NCI-H1092 treated with DMSO at 0.1 percent for 48 hours (cell line): Measurements from ENCODE around the gene EVX1.

Experiments used
- DNase-seq: peaks from one replicate; lab custom pipeline; 2025; lab: John Stamatoyannopoulos, UW

The EVX1 gene

DNA sequence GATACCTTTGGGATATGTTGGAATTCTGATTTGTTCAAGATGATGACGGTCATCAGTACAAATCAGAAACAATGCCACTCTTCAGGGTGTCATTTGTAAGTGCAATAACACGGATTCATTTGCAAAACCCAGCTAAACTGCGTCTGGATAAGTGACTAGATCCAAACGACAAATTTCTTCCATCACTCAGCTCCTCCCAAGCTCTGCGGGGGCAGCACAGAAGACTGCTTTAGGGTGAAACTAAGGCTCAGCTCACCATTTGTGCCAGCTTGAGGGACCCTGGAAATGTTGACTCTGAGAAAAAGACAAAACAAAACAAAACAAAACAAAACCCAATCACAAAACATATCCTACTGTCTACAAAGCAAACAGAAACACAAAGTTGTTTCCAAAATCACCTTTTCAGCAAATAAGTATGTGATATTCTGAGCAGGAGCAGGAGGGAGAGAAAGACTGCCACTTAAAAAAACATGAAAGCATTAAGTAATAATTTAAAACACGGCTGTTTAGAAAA is 8.0 kb downstream of the EVX1 start:
- DNase-seq, result no peak

DNA sequence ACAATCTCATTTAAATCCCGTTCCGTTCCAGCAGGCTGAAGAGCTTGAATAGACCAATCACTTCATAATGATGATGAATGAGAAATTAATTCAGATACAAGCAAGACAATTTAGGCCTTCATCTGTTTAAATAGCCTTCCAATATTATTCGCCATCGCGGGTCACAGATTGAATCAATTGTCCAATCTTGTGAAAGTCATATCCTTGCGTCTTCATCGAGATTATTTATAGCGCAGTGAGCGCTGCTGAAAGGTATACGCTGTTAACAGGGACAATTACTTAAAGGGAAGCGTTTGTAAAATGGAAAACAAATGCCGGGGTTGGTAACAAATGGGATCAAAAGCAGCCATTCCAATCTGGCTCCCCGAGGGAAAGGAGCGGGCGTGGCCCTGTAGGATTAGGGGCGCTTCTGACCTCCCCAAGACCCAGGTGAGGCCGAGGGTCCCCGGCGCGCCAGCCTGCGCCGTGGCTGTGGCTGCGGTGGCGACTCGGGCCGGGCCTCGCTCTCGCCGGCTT is 8.6 kb downstream of the EVX1 start:
- no peak for DNase-seq

DNA sequence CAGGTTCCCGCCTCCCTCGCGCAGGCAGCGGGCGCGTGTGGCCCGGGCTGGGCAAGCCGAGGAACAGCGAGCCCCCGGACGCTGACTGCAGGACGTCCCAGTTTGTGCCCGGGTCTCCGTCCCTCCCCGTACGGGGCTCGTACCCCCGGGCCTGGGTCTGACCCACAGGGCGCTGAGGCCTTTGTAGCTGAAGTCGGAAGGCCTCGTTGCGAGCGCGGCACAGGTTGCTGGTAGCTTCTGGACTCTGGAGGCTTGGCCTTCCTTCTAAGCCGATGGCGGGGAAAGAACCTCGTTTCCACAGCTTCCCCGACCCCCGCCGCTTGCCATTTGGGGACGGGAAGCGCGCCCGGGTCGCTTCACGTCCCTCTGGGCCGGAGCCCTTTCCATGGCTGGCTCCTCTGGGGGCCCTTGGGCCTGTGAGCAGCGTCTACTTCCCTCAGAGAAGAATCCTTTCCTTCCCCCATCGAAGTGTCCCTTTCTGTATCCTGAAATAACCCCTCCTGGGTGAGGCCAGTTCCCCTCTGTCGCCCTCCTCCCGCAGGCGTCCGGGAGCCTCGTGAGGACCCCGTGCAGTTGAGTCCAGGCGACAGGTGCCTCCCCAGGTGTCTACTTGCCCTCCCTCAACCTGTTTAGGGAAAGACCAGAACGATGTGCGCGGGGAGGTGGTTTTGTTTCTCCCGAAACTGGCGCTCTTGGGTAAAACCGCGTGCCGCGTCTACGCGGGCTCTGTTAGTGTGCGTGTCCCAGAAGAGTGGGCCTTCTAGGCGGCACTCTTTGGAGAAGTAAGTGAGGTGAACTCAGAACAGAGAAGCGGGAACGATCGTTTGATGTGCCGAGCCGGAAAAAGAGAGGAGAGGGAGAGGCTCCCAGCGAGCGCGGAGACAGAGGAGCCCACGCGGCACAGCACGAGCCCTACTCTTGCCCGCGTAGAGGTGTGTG is 9.3 kb downstream of the EVX1 start:
- DNase-seq, result no peak

DNA sequence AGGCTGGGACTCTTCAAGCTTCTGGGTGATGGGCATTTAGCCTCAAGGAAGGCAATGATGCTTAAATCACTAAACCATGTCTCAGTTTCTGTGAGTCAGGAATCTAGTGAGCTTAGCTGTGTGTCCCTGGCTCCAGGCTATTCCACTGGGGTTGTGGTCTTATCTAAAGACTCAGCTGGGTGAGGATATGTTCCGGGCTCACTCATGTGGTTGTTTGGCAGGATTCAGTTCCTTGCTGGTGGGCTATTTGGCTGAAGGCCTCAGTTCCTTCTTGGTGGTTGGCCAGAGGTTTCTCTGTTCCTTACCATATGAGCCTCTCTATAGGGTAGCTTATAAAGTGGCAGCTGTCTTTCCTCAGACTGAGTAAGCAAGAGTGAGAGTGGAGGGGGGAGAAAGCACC is 12.0 kb downstream of the EVX1 start:
- DNase-seq, result no peak

DNA sequence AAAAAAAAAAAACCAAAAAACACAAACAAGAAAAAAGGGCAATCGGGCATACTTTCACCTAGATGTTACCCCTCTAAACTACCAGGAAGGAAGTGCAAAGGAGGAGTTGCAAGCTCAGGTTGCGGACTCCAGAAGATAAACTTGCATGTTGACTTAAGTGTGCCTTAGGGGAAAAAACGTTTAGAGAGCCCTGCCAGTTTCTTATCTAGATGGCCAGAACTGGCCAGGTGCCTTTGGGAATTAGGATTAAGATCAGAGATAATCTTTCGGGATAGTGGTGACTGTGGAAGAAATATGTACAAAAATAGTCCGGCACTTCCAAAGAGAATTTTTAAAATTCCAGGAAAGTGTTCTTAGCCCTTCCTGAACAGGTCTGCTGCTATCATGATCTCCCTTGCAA is 17.6 kb downstream of the EVX1 start:
- no peak for DNase-seq

DNA sequence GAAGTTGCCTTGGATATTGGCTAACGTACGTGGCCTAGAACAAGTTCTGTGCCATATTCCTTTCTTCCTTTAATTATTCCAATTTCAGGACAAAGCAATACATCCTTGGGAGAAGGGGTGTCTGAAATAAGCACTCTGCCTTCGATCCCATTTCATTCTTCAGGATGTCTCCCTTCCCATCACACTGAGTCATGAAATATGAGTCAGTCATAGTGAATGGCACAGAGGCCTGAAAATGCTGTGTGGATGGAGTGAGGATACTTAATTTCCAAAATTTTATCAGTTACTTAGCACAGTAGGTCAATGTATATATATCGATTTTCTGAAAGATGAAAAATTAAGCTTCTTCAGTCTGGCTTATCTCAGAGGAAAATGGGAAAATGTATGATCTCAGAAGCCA is 19.5 kb downstream of the EVX1 start:
- DNase-seq, result no peak

DNA sequence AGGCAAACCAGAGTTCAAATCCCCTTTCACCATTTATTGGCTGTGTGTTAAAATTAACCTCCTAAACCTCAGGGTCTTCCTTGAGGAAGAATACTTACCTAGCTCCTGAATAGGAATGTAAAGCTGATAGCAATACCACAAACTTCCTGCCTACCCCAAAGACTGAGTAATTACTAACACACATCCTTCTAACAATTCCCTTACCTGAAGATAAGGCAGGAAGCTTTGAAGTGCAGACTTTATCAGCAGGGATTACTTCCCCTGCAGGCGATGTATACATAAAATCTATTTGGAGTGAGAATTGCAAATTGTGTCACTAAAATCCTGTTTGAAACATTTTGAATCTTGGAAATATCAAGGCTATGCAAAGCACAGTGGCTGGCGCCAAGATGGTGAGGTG is 21.2 kb downstream of the EVX1 start:
- no peak for DNase-seq

DNA sequence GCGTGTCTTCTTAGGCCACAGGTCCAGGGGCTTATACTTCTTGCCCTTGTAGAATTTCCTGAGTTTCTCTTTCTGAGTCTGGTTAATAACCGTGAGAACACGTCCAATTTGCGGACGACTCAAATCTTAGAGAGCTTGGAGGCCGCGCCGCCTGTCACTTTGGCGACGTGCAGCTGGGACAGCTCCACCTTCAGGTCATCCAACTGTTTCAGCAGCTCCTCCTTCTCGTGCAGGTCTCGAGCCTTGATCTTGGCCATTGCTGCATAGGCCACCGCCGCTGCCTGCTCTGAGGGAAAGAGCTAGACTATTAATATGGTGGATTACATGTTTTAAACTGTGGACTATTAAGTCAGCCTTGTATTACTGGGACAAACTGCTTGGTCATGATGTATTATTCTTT is 26.9 kb downstream of the EVX1 start:
- no peak for DNase-seq

DNA sequence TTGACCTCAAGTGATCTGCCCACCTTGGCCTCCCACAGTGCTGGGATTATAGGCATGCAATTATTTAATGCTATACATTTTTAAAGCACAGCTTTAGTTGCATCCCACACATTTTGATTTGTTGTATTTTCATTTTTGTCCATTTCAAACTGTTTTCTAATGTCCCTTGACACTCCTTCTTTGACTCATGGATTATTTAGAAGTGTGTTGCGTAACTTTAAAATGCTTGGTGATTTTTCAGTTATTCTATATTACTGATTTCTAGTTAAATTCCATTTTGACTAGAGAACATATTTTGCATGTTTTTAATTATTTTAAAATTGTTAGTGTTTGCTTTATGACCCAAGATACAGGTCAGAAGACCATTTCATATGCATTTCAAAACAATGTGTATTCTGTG is 28.8 kb downstream of the EVX1 start:
- no peak for DNase-seq

DNA sequence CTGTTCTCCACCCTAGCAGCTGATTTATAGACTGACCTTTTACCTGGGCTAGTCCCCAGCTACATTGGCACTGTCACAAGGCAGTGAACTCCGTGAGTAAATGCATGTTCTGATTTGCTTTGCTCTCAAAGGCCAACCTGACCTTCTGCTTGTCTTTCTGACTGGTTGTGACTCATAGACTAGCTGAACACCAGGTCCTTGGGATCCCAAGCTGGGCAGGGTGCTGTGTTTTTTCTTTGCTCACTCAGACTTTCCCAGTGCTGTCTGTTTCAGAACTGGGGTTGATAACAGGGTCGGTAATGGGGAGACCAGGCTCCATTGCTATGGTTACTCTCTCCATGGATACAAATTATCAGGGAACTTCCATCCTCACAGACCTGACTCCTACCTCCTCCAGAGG is 35.0 kb downstream of the EVX1 start:
- no peak for DNase-seq

DNA sequence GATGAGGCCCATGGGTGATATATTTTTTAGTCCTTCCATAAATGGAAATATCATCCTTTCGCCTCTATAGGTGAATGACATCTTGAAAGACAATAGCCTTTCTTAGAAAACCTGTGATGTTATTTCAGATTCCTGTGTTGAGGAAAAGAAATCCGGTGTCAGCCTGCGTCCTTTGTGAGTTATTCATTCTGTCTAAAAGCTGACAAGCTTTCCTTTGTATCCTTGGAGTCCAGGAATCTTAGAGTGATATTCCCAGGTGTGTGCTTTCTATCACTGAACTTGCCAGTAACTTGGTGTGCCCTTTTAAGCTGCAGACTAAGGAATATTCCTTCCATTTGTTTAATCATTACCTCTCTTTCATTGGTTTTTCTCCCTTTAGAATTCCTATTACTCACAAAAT is 41.0 kb downstream of the EVX1 start:
- DNase-seq, result no peak

DNA sequence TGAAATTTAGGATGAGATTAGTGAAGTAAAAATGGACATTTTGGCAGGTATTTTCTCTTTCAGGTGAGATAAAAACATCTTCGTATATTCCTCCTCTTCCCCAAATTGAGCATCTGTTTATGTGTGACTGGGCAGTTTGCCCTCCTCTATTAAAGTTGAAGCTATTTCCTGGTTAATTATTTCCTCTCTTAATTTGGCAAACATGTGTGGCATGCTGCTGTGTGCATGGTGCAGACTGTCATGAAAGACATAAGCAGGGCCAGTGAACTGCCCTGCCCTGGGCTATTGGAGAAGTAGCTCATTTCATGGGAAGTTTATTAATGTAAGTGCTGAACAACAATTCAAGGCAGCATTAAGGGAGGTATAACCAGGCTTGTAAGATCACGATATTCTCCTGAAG is 52.6 kb downstream of the EVX1 start:
- peak; percentile 18 for DNase-seq

DNA sequence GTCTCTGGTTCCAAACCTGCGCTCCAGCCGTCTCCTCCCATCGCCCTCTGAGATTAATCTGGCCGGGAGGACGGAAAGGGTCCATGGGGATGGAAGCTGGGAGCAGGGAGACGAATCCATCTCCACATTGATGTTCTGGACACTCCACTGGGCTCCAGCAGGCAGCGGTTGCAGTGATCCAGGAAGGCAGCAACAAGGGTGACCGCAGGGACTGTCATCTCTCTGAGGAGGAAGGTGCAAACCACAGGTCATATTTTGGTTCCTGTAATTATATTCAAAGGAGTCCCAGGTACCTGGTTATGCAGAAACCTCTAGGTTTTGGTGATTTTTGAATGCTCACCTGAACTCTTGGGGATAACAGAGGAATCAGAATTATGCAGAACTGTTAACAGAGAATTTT is 54.8 kb downstream of the EVX1 start:
- DNase-seq, result no peak
